Raji (cell line): Measurements from ENCODE around the gene CBX2.

Experiments used
- POLR2A ChIP-seq: IDR thresholded peaks from 2 replicates; pipeline ENCODE4 v1.6.1; 2011; ENCODE audit warnings: low read depth, low read length, control low read depth; ENCODE audit not compliant: insufficient read depth

CBX2 gene

DNA sequence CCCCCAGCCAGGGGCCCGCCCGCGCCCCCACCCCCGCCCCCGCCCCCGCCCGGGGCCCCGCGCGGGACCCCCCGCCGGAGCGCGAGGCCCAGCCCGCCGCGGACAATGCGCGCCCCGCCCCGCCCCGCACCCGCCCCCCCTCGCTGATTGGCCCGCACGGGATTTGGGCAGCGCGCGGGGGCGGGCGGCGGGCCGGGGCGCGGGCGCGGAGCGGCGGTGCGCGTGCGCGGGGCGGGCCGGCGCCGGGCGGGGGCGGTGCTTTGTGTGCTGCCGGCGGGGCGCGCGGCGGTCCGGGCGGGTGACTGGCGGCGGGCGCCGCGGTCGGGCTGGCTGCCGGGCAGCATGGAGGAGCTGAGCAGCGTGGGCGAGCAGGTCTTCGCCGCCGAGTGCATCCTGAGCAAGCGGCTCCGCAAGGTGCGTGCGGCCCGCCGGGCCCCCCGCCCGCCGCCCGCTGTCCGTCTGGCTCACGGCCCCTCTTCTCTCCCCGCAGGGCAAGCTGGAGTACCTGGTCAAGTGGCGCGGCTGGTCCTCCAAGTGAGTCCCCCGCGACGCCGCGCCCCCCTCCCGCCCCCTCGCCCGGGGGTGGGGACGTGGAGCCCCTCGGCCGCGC is at the start of gene CBX2:
TSS of gene CBX2 (plus strand) at position 255 of the 610 bp plus-strand sequence. CDS start at position 343, 88 bp downstream.
- peak; percentile 78 for TF ChIP-seq POLR2A

DNA sequence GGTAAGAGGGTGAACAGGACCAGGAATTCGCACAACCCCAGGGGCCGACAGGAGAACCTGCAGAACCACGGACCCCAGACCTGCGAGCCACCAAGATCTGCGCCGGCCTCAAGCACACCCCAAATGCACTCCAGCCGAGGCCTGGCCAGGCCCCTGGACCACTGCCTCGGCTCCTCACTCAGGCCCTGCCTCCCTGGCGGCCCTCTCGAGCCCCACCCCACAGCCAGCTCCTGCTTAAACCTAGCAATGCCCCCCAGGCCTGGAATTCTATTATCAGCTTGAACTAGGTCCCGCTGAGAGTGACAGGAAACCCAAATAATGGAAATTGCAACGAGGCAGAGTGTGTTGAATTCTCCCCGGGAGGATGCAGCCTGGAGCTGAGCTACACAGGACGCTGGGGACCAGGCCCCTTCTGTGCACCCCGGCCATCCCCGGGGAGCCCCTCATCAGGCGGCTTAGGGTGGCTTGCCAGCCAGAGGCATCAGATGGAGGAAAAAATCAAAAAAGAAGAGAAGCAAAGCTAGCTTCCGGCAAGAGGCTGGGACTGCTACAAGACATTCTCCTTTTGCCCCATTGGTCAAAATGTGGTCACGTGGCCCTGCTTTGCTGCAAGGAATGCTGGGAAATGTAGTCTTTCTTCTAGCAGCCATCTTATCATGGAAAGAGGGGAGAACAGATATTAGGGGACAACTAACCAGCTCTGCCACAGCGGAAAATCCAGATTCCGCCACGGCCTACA is 49.6 kb upstream of the CBX2 start:
- TF ChIP-seq POLR2A: no peak

- no peak for TF ChIP-seq POLR2A
Observed at GRCh38 chr17:79728908-79729471, 49.0 kb upstream of the CBX2 start.

- TF ChIP-seq POLR2A: no peak
Observed at GRCh38 chr17:79729761-79730160, 48.2 kb upstream of the CBX2 start.

GRCh38 chr17:79730437-79730768 is 47.5 kb upstream of the CBX2 start:
- no peak for TF ChIP-seq POLR2A

- TF ChIP-seq POLR2A: no peak
Observed at GRCh38 chr17:79730769-79731483, 47.0 kb upstream of the CBX2 start, which contains the start of gene ENPP7. TSS of gene ENPP7 (plus strand) at chr17:79730943. CDS start at chr17:79731140, 197 bp downstream.

GRCh38 chr17:79732254-79732653 is 45.7 kb upstream of the CBX2 start:
- no peak for TF ChIP-seq POLR2A

DNA sequence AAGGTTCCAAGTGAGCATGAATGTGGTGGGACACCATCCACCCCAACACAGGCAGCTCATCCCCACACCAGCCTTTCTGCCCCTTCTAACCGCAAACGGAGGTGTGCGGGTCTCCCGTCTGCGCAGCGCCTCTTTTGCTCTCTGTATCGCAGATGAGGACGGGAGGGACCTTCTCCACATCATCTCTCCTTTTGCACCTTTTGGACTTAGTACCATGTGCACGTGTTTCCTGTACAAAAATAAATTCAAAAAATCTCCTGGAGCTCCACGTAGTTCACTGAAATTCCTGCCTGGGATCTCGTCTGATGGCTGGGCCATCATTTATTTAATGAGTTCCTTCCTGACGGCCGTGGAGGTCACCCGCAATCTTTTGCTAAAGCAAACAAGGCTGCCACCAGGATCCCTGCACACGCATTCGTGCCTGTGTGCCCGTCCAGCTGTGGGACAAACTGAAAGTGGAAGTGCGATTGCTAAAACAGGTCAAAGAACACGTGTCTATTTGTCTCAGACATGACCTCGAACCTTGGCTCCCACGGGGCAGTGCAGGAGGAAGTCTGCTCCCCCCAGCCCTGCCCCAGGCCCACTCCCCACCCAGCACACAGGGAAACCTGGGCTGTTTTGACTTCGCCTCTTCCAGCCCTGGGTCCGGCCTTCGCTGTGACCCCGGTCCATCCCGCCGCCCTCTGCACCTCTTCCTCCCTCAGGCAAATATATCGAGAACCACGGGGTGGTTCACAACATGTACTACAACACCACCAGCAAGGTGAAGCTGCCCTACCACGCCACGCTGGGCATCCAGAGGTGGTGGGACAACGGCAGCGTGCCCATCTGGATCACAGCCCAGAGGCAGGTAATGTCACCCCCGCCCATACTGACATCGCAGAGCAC is 44.9 kb upstream of the CBX2 start:
- no peak for TF ChIP-seq POLR2A

DNA sequence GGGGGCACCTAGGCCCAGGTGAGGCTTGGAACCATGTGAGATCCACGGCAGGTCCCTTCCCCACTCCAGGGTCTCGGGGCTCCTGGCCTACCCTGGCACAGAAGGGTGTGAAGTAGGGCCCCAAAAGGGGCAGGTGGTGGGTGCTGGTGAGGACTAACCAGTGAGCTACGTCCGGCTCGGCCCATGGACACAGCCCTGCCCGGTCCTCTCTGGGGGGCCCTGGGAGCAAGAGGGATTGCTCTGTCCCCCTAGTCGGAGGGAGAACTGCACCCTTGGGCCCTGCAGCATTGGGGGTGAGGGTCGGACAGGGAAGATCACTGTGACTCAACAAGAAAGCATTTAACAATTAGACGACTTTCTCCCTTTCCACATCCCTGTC is 44.3 kb upstream of the CBX2 start:
- TF ChIP-seq POLR2A: no peak

- no peak for TF ChIP-seq POLR2A
Observed at GRCh38 chr17:79735096-79735495, 42.9 kb upstream of the CBX2 start.

GRCh38 chr17:79737046-79737921 is 40.7 kb upstream of the CBX2 start:
- TF ChIP-seq POLR2A: no peak

DNA sequence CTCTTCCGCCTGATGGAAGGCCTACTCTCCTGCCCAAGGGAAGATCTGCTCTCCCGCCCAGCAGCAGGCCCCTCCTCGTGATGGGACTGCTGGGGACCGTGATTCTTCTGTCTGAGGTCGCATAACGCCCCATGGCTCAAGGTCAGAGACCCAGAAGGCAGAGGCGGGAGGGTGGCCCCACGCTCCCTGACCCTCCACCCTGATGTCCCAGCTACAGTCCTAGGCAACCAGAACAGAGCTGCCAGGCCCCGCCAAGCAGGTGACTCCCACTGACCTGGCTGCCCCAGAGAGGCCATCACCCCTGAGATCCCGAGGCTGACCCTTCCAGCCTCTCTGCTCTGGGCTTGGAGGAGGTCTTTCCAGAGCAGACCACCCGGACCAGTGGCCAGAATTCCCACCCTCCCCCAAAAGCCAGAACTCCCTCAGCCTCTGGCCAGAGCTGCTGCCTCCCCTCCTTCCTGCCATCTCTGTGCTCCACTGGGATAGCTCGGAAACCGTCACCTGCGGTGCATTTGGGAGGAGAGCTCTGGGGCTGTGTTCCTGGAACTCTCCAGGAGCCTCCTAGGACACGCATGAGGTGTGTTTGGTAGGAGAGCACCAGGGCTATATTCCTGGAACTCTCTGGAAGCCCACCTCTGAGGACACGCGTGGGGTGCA is 39.9 kb upstream of the CBX2 start:
- no peak for TF ChIP-seq POLR2A

- no peak for TF ChIP-seq POLR2A
Observed at GRCh38 chr17:79738643-79739042, 39.3 kb upstream of the CBX2 start.
